ENCODE measurements around the gene TTC23L.

GRCh38 chr5:34827588-34828506 lies 11.1 kb upstream of the TTC23L start:
- TF ChIP-seq, protein P1, sequence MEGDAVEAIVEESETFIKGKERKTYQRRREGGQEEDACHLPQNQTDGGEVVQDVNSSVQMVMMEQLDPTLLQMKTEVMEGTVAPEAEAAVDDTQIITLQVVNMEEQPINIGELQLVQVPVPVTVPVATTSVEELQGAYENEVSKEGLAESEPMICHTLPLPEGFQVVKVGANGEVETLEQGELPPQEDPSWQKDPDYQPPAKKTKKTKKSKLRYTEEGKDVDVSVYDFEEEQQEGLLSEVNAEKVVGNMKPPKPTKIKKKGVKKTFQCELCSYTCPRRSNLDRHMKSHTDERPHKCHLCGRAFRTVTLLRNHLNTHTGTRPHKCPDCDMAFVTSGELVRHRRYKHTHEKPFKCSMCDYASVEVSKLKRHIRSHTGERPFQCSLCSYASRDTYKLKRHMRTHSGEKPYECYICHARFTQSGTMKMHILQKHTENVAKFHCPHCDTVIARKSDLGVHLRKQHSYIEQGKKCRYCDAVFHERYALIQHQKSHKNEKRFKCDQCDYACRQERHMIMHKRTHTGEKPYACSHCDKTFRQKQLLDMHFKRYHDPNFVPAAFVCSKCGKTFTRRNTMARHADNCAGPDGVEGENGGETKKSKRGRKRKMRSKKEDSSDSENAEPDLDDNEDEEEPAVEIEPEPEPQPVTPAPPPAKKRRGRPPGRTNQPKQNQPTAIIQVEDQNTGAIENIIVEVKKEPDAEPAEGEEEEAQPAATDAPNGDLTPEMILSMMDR (conservative IDR thresholded peaks at IDR 0.05): no peak
- no peak for TF ChIP-seq ZFX (IDR thresholded peaks at IDR 0.05)
